Measurements from ENCODE around the gene KLHDC10. TPM values are rescaled to one million over a fixed set of nuclear protein-coding genes. Genes with fewer than 3 reads are reported as not detected.
A peak's percentile ranks its signal among the peaks of the same experiment; 100 is the strongest.
"Not testable (repeated sequence)": the region's sequence is repeated elsewhere in the genome, so short reads cannot be mapped to it uniquely, and the experiment has no call there.

The KLHDC10 gene
- total and polyA plus RNA-seq, 2 donors from 2014 or later = 15.7 to 38.9 TPM

DNA sequence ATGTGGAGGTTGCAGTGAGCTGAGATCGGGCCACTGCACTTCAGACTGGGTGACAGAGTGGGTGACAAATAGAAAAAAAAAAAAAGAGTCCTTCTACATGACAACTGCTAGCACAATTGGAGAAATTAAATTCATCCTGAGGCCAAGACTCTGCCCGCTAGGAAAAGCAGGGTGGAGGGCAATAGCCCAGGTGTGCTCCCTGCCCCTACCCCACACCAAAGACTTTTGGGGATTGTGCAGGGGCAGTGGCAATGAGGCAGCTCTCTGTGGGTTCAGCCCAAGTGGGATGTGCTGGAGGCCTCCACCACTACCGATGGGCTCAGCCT is 73.6 kb downstream of the KLHDC10 start:
- intact Hi-C loops (cut with DNase I) = no loop called here
- Histone ChIP-seq H3K4me3 (ENCODE audit: low read length in 3 of 3) (no peak overlapping the region), H3K4me1 (ENCODE audit: control insufficient read depth in 2 of 3, insufficient read depth in 2 of 3, low read depth in 1 of 3, low read length in 3 of 3) (peaks cover 2 to 20% (median 18%) of the 10 kb centered on the region in 3 donors), H3K9ac (ENCODE audit: low read length in 3 of 3) (no peak overlapping the region), H3K27ac (ENCODE audit: low read depth in 2 of 2, low read length in 2 of 2) (peak overlapping the region in 1 of 2 donors; percentile 45), H3K36me3 (ENCODE audit: control insufficient read depth in 2 of 3, insufficient read depth in 3 of 3, low read length in 3 of 3) (peaks cover 0 to 12% (median 0%) of the 10 kb centered on the region in 3 donors), H3K27me3 (ENCODE audit: control insufficient read depth, insufficient read depth, low read length) (no peaks in the 10 kb centered on the region), H3K9me3 (ENCODE audit: control insufficient read depth in 2 of 3, insufficient read depth in 1 of 3, low read length in 3 of 3) (no peaks in the 10 kb centered on the region)
- TF ChIP-seq, protein P1, sequence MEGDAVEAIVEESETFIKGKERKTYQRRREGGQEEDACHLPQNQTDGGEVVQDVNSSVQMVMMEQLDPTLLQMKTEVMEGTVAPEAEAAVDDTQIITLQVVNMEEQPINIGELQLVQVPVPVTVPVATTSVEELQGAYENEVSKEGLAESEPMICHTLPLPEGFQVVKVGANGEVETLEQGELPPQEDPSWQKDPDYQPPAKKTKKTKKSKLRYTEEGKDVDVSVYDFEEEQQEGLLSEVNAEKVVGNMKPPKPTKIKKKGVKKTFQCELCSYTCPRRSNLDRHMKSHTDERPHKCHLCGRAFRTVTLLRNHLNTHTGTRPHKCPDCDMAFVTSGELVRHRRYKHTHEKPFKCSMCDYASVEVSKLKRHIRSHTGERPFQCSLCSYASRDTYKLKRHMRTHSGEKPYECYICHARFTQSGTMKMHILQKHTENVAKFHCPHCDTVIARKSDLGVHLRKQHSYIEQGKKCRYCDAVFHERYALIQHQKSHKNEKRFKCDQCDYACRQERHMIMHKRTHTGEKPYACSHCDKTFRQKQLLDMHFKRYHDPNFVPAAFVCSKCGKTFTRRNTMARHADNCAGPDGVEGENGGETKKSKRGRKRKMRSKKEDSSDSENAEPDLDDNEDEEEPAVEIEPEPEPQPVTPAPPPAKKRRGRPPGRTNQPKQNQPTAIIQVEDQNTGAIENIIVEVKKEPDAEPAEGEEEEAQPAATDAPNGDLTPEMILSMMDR (IDR thresholded peaks at IDR 0.05; ENCODE audit: borderline replicate concordance, extremely low read depth, insufficient read depth) = no peak
- FAIRE-seq (no peak), DNase-seq (no peak)

DNA sequence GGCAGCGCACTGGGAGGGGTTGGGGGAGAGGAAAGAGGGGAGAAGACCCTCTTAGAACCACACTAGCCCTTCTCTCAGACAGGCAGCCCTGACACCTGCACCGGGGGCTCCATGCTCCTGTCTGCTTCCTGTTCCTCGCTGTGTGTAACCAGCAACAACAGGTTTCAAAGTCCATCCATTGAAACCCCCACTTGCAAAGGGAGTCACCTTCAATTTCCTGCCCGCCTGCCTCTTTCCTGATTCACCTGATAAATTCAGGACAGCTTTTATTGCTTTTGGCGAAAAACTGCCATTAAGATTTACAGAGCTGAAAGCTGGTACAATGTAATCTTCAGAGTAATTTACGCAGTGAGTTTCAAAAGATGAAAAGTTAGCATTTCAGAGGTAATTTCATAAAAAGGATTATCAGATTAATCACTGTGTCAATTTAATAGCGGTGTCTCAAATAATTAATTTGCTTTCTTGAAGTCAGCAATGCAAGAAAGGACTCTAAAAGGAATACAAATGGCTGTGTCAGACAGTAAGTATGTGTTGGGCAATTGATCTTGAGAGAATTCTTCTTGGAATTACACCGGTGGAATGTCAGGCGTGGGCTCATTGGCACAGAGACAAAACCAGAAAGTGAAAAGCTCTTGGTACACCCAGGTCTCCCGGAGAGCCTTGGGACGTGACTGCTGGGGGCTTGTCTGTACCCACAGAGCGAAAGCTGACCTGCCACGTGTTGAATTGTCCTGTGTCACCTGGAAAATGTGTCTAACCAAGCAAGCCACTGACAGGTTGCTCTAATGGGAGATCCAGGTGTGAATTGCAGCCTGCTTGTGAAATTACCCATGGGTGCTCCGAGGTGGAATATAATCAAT is 74.2 kb downstream of the KLHDC10 start:
- peak; percentile 81 to 94 (median 87) for DNase-seq
- FAIRE-seq = no peak
- no peaks in the 10 kb centered on the region for H3K9me3 ChIP-seq (ENCODE audit: control insufficient read depth in 2 of 3, insufficient read depth in 1 of 3, low read length in 3 of 3)

DNA sequence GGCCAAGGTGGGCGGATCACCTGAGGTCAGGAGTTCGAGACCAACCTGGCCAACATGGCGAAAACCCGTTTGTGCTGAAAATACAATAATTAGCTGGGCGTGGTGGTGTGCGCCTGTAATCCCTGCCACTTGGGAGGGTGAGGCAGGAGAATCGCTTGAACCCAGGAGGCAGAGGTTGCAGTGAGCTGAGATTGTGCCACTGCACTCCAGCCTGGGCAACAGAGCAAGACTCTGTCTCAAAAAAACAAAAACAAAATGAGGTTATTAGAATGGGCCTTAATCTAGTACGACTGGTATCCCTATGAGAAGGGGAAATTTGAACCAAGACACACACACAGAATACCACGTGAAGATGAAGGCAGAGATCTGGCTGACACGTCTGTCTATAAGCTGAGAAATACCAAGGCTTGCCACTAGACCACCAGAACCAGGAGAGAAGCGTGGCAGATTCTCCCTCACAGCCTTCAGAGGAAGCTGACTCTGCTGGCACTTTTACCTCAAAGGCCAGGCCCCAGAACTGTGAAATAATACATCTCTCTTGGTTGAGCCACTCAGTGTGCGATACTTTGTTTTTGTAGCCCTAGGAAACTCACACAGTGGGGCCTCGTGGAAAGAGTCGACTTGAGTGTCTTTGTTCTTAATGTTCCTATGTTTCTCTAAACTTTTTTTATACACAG is 75.2 kb downstream of the KLHDC10 start:
- intact Hi-C loops (cut with DNase I) = no loop called here
- no peak overlapping the region for H3K4me3 ChIP-seq (ENCODE audit: low read length in 3 of 3)
- H3K4me1 ChIP-seq (ENCODE audit: control insufficient read depth in 2 of 3, insufficient read depth in 2 of 3, low read depth in 1 of 3, low read length in 3 of 3) = peaks cover 2 to 20% (median 18%) of the 10 kb centered on the region in 3 donors
- no peak overlapping the region for H3K27ac ChIP-seq (ENCODE audit: low read depth in 2 of 2, low read length in 2 of 2)
- TF ChIP-seq, protein P1 (IDR thresholded peaks at IDR 0.05; ENCODE audit: borderline replicate concordance, extremely low read depth, insufficient read depth) = no peak
- H3K9ac ChIP-seq (ENCODE audit: low read length in 3 of 3) = no peak overlapping the region
- H3K27me3 ChIP-seq (ENCODE audit: control insufficient read depth, insufficient read depth, low read length) = no peaks in the 10 kb centered on the region
- no peak for DNase-seq
- H3K36me3 ChIP-seq (ENCODE audit: control insufficient read depth in 2 of 3, insufficient read depth in 3 of 3, low read length in 3 of 3) = peaks cover 0 to 5% (median 0%) of the 10 kb centered on the region in 3 donors
- FAIRE-seq = no peak
- H3K9me3 ChIP-seq (ENCODE audit: control insufficient read depth in 2 of 3, insufficient read depth in 1 of 3, low read length in 3 of 3) = no peaks in the 10 kb centered on the region

More for the DNA sequence above, 74.2 kb downstream of the KLHDC10 start:
- intact Hi-C loops (cut with DNase I) = no loop called here
- peaks cover 2 to 20% (median 18%) of the 10 kb centered on the region in 3 donors for H3K4me1 ChIP-seq (ENCODE audit: control insufficient read depth in 2 of 3, insufficient read depth in 2 of 3, low read depth in 1 of 3, low read length in 3 of 3)
- H3K27me3 ChIP-seq (ENCODE audit: control insufficient read depth, insufficient read depth, low read length) = no peaks in the 10 kb centered on the region
- peak overlapping the region in 1 of 2 donors; percentile 45 for H3K27ac ChIP-seq (ENCODE audit: low read depth in 2 of 2, low read length in 2 of 2)
- H3K36me3 ChIP-seq (ENCODE audit: control insufficient read depth in 2 of 3, insufficient read depth in 3 of 3, low read length in 3 of 3) = peaks cover 0 to 6% (median 0%) of the 10 kb centered on the region in 3 donors
- H3K9ac ChIP-seq (ENCODE audit: low read length in 3 of 3) = no peak overlapping the region
- TF ChIP-seq, protein P1 (IDR thresholded peaks at IDR 0.05; ENCODE audit: borderline replicate concordance, extremely low read depth, insufficient read depth) = no peak
- H3K4me3 ChIP-seq (ENCODE audit: low read length in 3 of 3) = no peak overlapping the region

DNA sequence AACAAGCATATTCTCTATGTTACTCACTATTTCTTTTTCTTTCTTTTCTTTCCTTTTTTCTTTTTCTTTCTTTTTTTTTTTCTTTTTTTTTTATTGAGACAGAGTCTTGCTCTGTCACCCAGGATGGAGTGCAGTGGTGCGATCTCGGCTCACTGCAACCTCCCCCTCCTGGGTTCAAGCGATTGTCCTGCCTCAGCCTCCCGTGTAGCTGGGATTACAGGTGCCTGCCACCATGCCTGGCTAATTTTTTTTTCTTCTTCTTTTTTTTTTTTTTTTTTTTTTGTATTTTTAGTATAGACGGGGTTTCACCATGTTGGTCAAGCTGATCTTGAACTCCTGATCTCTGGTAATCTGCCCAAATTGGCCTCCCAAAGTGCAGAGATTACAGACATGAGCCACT is 75.8 kb downstream of the KLHDC10 start:
- DNase-seq; H3K36me3 ChIP-seq (ENCODE audit: control insufficient read depth in 2 of 3, insufficient read depth in 3 of 3, low read length in 3 of 3); H3K4me3 ChIP-seq (ENCODE audit: low read length in 3 of 3); FAIRE-seq; H3K9me3 ChIP-seq (ENCODE audit: control insufficient read depth in 2 of 3, insufficient read depth in 1 of 3, low read length in 3 of 3); H3K9ac ChIP-seq (ENCODE audit: low read length in 3 of 3); intact Hi-C loops (cut with DNase I); H3K27me3 ChIP-seq (ENCODE audit: control insufficient read depth, insufficient read depth, low read length); H3K27ac ChIP-seq (ENCODE audit: low read depth in 2 of 2, low read length in 2 of 2): not testable (repeated sequence)
- peaks cover 2 to 20% (median 18%) of the 10 kb centered on the region in 3 donors for H3K4me1 ChIP-seq (ENCODE audit: control insufficient read depth in 2 of 3, insufficient read depth in 2 of 3, low read depth in 1 of 3, low read length in 3 of 3)

Measured in kidney (tissue), 14 donors.